CD8-positive, alpha-beta memory T cell (primary cell): ENCODE measurements around the gene ADK. TPM values are rescaled to one million over a fixed set of nuclear protein-coding genes. Genes with fewer than 3 reads are reported as not detected.
A peak's percentile ranks its signal among the peaks of the same experiment; 100 is the strongest.
"Not testable (repeated sequence)": the region's sequence is repeated elsewhere in the genome, so short reads cannot be mapped to it uniquely, and the experiment has no call there.

Experiments
- CTCF ChIA-PET: fragments of 350-600 bp; sonication (Branson Sonifier 250); formaldehyde crosslinking; loops from one replicate; lab custom pipeline; 2021; ENCODE audit warnings: antibody characterized with exemption; lab: Charles Lee
- POLR2A ChIA-PET: fragments of 350-600 bp; sonication (Branson Sonifier 250); formaldehyde crosslinking; loops from one replicate; lab custom pipeline; 2021; ENCODE audit warnings: antibody characterized with exemption; lab: Charles Lee
- DNase-seq, 5 donors: peaks; one replicate each; pipeline versions ENCODE4 v3.0.0 to v3.0.0-alpha.2; 2020 to 2022; ENCODE audit warnings: mixed read lengths in 1 of 5
- H3K27ac ChIP-seq: one replicate; pipeline ENCODE4 v1.7.0; 2013; ENCODE audit warnings: low read depth, mild to moderate bottlenecking, low read length, moderate library complexity
- H3K27me3 ChIP-seq: 2 replicates; pipeline ENCODE4 v1.7.0; 2013; ENCODE audit warnings: low read length, mild to moderate bottlenecking; ENCODE audit not compliant: insufficient read depth, poor library complexity, severe bottlenecking
- H3K36me3 ChIP-seq: 2 replicates; pipeline ENCODE4 v1.7.0; 2013; ENCODE audit warnings: mild to moderate bottlenecking, low read length, moderate library complexity; ENCODE audit not compliant: insufficient read depth
- H3K4me1 ChIP-seq: 2 replicates; pipeline ENCODE4 v1.7.0; 2013; ENCODE audit warnings: mild to moderate bottlenecking, low read length, moderate library complexity; ENCODE audit not compliant: insufficient read depth
- H3K4me3 ChIP-seq: 2 replicates; pipeline ENCODE4 v1.7.0; 2013; ENCODE audit warnings: mild to moderate bottlenecking, low read length
- H3K9me3 ChIP-seq: 2 replicates; pipeline ENCODE4 v1.7.0; 2013; ENCODE audit warnings: mild to moderate bottlenecking, low read length
- H3K27ac Mint-ChIP-seq, 8 donors: one replicate each; pipeline ENCODE4 v1.8.0; 2020 to 2021; ENCODE audit warnings: mixed read lengths in 8 of 8, mild to moderate bottlenecking in 6 of 8, inconsistent platforms in 3 of 8, moderate library complexity in 3 of 8
- H3K27me3 Mint-ChIP-seq, 2 donors: one replicate each; pipeline ENCODE4 v1.8.0; 2020 to 2021; ENCODE audit warnings: mixed read lengths in 2 of 2, mild to moderate bottlenecking in 1 of 2, moderate library complexity in 1 of 2
- H3K36me3 Mint-ChIP-seq, 3 donors: one replicate each; pipeline ENCODE4 v1.8.0; 2020 to 2021; ENCODE audit warnings: mixed read lengths in 3 of 3, inconsistent platforms in 1 of 3, mild to moderate bottlenecking in 1 of 3
- H3K4me1 Mint-ChIP-seq, 3 donors: one replicate each; pipeline ENCODE4 v1.8.0; 2020 to 2021; ENCODE audit warnings: mixed read lengths in 3 of 3, inconsistent platforms in 1 of 3, mild to moderate bottlenecking in 1 of 3
- H3K4me3 Mint-ChIP-seq, 7 donors: one replicate each; pipeline ENCODE4 v1.8.0; 2020 to 2021; ENCODE audit warnings: mixed read lengths in 7 of 7, mild to moderate bottlenecking in 6 of 7, moderate library complexity in 4 of 7, inconsistent platforms in 2 of 7
- H3K9me3 Mint-ChIP-seq, 5 donors: one replicate each; pipeline ENCODE4 v1.8.0; 2020 to 2022; ENCODE audit warnings: mixed read lengths in 5 of 5, mild to moderate bottlenecking in 3 of 5, moderate library complexity in 2 of 5, inconsistent platforms in 1 of 5
- polyA plus RNA-seq: library from polyadenylated mRNA; unstranded; fragments of 300-500 nt; fragmentation: Illumina TruSeq; gene quantifications from one replicate; pipeline ENCODE4 v1.2.3, GENCODE V29; 2021
- total RNA-seq, 2 experiments: library from RNA; stranded (reverse); gene quantifications; one replicate each; pipeline ENCODE4 v1.2.3, GENCODE V29; 2021

ADK gene
- total and polyA plus RNA-seq, 3 experiments from 2014 or later: 54.1 to 65.1 (median 64.4) TPM

DNA sequence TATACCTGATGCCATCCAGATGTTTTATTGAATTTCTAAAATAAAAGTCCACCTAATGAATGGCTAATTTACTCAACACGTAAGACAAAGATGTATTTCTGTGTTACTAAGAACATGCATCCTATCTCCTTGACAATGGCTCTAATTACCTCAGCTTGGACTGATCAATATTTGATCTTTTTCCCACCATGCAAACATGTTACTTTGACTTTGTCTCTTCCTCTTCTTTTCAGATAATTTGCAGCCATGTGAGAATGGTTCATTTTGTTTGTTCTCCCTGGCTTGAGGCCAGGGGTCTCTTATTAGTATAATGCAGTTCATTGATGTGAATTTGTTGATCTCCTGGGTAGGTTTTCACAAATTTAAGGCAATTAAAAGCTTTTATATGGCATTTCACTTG is 302.1 kb downstream of the ADK start:
- no peak overlapping the region for H3K4me3 Mint-ChIP-seq
- H3K36me3 Mint-ChIP-seq: peaks cover 10 to 28% (median 18%) of the 10 kb centered on the region in 3 donors
- CTCF ChIA-PET: no interaction called here
- no peak overlapping the region for H3K4me3 ChIP-seq
- H3K9me3 ChIP-seq: no peaks in the 10 kb centered on the region
- no peak for DNase-seq
- no peaks in the 10 kb centered on the region for H3K4me1 ChIP-seq
- H3K4me1 Mint-ChIP-seq: no peaks in the 10 kb centered on the region
- H3K27me3 Mint-ChIP-seq: no peaks in the 10 kb centered on the region
- H3K27me3 ChIP-seq: no peaks in the 10 kb centered on the region
- H3K36me3 ChIP-seq: no peaks in the 10 kb centered on the region
- no peak overlapping the region for H3K27ac ChIP-seq
- H3K27ac Mint-ChIP-seq: peak overlapping the region in 1 of 8 donors; percentile 9
- H3K9me3 Mint-ChIP-seq: peaks cover 0 to 10% (median 8%) of the 10 kb centered on the region in 5 donors
- POLR2A ChIA-PET: no interaction called here

DNA sequence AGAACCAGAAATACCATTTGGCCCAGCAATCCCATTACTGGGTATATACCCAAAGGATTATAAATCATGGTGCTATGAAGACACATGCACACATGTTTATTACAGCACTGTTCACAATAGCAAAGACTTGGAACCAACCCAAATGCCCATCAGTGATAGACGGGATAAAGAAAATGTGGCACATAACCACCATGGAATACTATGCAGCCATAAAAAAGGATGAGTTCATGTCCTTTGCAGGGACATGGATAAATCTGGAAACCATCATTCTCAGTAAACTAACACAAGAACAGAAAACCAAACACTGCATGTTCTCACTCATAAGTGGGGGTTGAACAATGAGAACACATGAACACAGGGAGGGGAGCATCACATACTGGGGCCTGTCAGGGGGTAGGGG is 306.5 kb downstream of the ADK start:
- H3K4me1 ChIP-seq, H3K27me3 ChIP-seq, H3K27ac Mint-ChIP-seq, H3K4me3 ChIP-seq, H3K27me3 Mint-ChIP-seq, DNase-seq, H3K36me3 ChIP-seq, H3K9me3 ChIP-seq, H3K9me3 Mint-ChIP-seq, H3K27ac ChIP-seq, CTCF ChIA-PET, POLR2A ChIA-PET, H3K4me3 Mint-ChIP-seq: not testable (repeated sequence)
- Mint-ChIP-seq H3K4me1 (peaks cover 0 to 10% (median 0%) of the 10 kb centered on the region in 3 donors), H3K36me3 (peaks cover 10 to 28% (median 18%) of the 10 kb centered on the region in 3 donors)

DNA sequence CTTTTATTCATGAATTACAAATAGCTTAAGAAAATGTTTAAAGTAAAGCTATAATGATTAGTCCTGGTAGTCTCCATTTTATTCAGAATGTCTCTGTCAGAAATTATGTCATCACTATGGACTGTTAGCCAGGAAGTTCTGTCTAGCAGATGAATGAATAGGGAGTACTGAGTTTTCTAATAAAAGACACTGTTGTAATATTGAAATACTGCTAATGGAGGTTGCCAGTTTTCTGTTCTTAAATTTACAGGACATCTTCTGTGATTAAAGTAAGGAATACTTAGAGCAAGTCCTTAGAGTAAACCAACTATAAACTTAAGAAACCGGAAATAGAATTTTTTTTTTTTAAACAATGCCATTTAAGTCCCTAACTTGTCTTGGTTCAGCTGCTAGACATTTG is 309.8 kb downstream of the ADK start:
- H3K27ac Mint-ChIP-seq: peak overlapping the region in 2 of 8 donors; percentile 20 to 22
- Histone ChIP-seq H3K4me3 (no peak overlapping the region), H3K27ac (no peak overlapping the region), H3K27me3 (no peaks in the 10 kb centered on the region), H3K4me1 (no peaks in the 10 kb centered on the region), H3K9me3 (no peaks in the 10 kb centered on the region), H3K36me3 (no peaks in the 10 kb centered on the region)
- no peak overlapping the region for H3K4me3 Mint-ChIP-seq
- ChIA-PET POLR2A (no interaction called here), CTCF (no interaction called here)
- no peaks in the 10 kb centered on the region for H3K27me3 Mint-ChIP-seq
- H3K4me1 Mint-ChIP-seq: peaks cover 0 to 10% (median 0%) of the 10 kb centered on the region in 3 donors
- peaks cover 5 to 18% (median 12%) of the 10 kb centered on the region in 3 donors for H3K36me3 Mint-ChIP-seq
- DNase-seq: no peak
- peaks cover 0 to 9% (median 7%) of the 10 kb centered on the region in 5 donors for H3K9me3 Mint-ChIP-seq

DNA sequence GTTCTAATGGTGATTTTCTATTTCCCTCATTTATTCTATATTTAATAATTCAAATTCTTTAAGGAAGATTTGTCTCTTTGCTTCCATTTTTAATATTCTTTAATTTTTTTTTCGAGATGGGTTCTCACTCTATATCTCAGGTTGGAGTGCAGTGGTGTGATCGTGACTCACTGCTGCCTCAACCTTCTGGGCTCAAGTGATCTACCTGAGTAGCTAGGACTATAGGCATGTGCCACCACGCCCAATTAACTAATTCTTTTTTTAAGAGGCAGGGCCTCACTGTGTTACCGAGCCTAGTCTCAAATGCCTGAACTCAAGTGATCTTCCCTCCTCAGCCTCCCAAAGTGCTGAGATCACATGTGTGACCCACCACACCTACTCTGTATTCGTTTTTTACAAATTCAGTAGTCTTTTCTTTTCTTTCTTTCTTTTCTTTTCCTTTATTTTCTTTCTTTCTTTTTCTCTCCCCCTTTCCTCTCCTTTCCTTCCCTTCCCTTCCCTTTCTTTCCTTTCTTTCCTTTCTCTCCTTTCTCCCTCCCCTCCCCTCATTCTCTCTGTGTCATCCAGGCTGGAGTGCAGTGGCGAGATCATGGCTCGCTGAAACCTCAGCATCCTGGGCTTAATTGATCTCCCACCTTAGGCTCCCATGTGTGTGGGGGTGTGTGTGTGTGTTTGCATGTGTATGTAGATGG is 323.1 kb downstream of the ADK start:
- CTCF ChIA-PET: no interaction called here
- no peaks in the 10 kb centered on the region for H3K36me3 ChIP-seq

DNA sequence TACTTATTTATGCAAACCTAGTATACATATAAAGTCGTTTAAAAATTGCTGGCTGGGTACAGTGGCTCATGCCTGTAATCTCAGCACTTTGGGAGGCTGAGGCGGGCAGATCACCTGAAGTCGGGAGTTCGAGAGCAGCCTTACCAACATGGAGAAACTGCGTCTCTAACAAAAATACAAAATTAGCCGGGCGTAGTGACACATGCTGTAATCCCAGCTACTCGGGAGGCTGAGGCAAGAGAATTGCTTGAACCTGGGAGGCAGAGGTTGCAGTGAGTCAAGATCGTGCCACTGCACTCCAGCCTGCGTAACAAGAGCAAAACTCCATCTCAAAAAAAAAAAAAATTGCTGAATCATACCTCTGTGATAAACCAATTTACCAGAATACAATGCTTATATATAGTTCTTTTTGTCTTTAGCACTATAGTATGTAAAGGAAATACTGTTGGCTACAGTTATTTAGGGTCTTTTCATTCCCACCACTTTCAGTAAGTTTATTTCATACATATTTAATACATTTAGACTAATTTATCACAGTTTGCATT is 325.2 kb downstream of the ADK start:
- H3K4me1 Mint-ChIP-seq, H3K27ac ChIP-seq, H3K27me3 ChIP-seq, H3K36me3 ChIP-seq, CTCF ChIA-PET, H3K27ac Mint-ChIP-seq, POLR2A ChIA-PET, H3K4me1 ChIP-seq, H3K4me3 Mint-ChIP-seq, H3K4me3 ChIP-seq, H3K9me3 ChIP-seq, DNase-seq, H3K27me3 Mint-ChIP-seq, H3K9me3 Mint-ChIP-seq: not testable (repeated sequence)
- peaks cover 13 to 21% (median 16%) of the 10 kb centered on the region in 3 donors for H3K36me3 Mint-ChIP-seq

More for the DNA sequence above, 323.1 kb downstream of the ADK start:
- no peak for DNase-seq
- H3K9me3 ChIP-seq: no peaks in the 10 kb centered on the region
- no peak overlapping the region for H3K4me3 ChIP-seq
- no peak overlapping the region for H3K27ac ChIP-seq
- Mint-ChIP-seq H3K4me1 (peaks cover 0 to 4% (median 0%) of the 10 kb centered on the region in 3 donors), H3K4me3 (no peak overlapping the region), H3K27me3 (no peaks in the 10 kb centered on the region), H3K27ac (no peak overlapping the region), H3K36me3 (peaks cover 14 to 28% (median 26%) of the 10 kb centered on the region in 3 donors), H3K9me3 (no peaks in the 10 kb centered on the region)
- H3K4me1 ChIP-seq: no peaks in the 10 kb centered on the region
- POLR2A ChIA-PET: no interaction called here
- H3K27me3 ChIP-seq: no peaks in the 10 kb centered on the region

DNA sequence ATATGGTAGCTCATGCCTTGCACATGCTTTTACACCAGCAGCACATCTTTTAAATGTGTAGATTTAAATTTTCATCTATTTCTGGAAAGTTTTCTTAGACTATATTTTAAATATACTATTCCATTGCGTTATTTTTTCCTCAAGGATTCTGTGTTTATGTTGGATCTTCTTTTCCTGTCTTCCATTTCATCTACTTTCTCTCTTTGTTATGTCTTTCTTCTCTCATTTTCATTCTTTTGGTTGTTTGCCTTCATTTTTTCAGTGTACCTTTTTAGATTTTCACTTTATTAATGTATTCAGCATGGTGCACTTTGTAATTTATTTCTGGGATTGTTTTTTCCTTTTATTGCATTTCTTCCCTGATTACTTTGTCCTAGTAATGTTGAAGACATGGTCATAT is 329.8 kb downstream of the ADK start:
- CTCF ChIA-PET: interaction anchor here (0.6 kb wide), 1 partner anchor 87 kb away, joined by 3 read pairs; no protein-coding TSS in a partner anchor
- Histone ChIP-seq H3K9me3 (no peaks in the 10 kb centered on the region), H3K36me3 (no peaks in the 10 kb centered on the region), H3K27me3 (no peaks in the 10 kb centered on the region), H3K4me1 (no peaks in the 10 kb centered on the region), H3K27ac (no peak overlapping the region), H3K4me3 (no peak overlapping the region)
- no peak overlapping the region for H3K4me3 Mint-ChIP-seq
- H3K4me1 Mint-ChIP-seq: peaks cover 0 to 1% (median 0%) of the 10 kb centered on the region in 3 donors
- DNase-seq: no peak
- no peaks in the 10 kb centered on the region for H3K27me3 Mint-ChIP-seq
- H3K27ac Mint-ChIP-seq: peak overlapping the region in 1 of 8 donors; percentile 68
- H3K36me3 Mint-ChIP-seq: peaks cover 17 to 29% (median 28%) of the 10 kb centered on the region in 3 donors
- POLR2A ChIA-PET: no interaction called here
- peaks cover 2 to 6% (median 5%) of the 10 kb centered on the region in 5 donors for H3K9me3 Mint-ChIP-seq

DNA sequence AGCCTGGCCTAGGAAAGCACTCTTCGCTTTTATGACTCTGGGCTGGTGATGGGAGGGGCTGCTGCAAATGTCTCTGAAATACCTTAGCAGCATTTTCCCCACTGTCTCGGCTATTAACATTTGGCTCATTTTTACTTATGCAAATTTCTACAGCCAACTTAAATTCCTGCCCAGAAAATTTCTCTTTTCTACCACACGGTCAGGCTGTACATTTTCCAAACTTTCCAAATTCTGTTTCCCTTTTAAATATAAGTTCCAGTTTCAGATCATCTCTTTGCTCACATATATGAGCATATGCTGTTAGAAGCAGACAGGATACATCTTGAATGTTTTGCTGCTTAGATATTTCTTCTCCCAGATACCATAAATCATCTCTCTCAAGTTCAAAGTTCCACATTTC is 332.3 kb downstream of the ADK start:
- no peaks in the 10 kb centered on the region for H3K27me3 Mint-ChIP-seq
- POLR2A ChIA-PET: no interaction called here
- no peak overlapping the region for H3K4me3 ChIP-seq
- H3K36me3 Mint-ChIP-seq: peaks cover 17 to 29% (median 28%) of the 10 kb centered on the region in 3 donors
- H3K4me3 Mint-ChIP-seq: no peak overlapping the region
- peaks cover 0 to 1% (median 0%) of the 10 kb centered on the region in 3 donors for H3K4me1 Mint-ChIP-seq
- H3K36me3 ChIP-seq: no peaks in the 10 kb centered on the region
- no peak overlapping the region for H3K27ac ChIP-seq
- CTCF ChIA-PET: no interaction called here
- H3K9me3 Mint-ChIP-seq: peaks cover 2 to 6% (median 5%) of the 10 kb centered on the region in 5 donors
- no peak for DNase-seq
- H3K27me3 ChIP-seq: no peaks in the 10 kb centered on the region
- no peaks in the 10 kb centered on the region for H3K9me3 ChIP-seq
- H3K4me1 ChIP-seq: no peaks in the 10 kb centered on the region
- peak overlapping the region in 1 of 8 donors; percentile 47 for H3K27ac Mint-ChIP-seq

DNA sequence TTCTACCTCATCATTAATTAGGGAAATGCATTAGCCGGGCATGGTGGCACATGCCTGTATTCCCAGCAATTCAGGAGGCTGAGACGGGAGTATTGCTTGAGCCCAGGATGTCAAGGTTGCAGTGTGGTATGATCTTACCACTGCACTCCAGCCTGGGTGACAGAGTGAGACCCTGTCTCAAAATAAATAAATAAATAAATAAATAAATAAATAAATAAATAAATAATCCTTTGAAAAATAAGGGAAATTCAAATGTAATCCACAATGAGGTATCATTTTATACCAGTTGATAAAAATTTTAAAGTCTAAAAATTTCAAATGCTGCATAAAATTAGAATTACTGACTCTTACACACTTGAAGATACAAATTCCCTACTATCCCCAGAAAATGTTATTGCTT is 334.3 kb downstream of the ADK start:
- Histone ChIP-seq H3K36me3 (no peaks in the 10 kb centered on the region), H3K4me3 (no peak overlapping the region), H3K27ac (no peak overlapping the region), H3K4me1 (no peaks in the 10 kb centered on the region), H3K9me3 (no peaks in the 10 kb centered on the region), H3K27me3 (no peaks in the 10 kb centered on the region)
- Mint-ChIP-seq H3K4me3 (no peak overlapping the region), H3K27me3 (no peaks in the 10 kb centered on the region), H3K27ac (no peak overlapping the region), H3K36me3 (peaks cover 16 to 29% (median 24%) of the 10 kb centered on the region in 3 donors), H3K9me3 (peaks cover 2 to 6% (median 5%) of the 10 kb centered on the region in 5 donors), H3K4me1 (peaks cover 0 to 1% (median 0%) of the 10 kb centered on the region in 3 donors)
- CTCF ChIA-PET: interaction anchor here (0.9 kb wide), 1 partner anchor 264 kb away, joined by 3 read pairs; no protein-coding TSS in a partner anchor
- POLR2A ChIA-PET: no interaction called here
- DNase-seq: no peak
